ENCODE results near the gene PAK1.

DNA sequence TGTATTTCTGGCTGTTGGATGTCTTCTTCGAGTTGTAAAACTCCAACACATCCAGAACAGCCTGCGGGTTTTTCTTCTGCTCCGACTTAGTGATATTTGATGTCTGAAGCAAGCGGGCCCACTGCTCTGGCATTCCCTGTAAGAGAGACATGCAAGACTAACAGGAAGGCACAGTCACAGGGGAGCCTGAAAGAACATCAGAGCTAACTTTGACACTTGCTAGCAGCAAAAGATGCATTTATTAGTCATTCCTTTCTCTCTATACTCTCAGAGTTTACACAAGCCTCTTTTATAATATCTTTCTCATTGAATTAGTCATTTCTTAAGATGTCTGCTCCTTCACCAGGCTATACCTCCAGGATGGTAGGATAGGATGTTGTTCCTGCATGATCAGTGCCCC lies 94.6 kb downstream of the PAK1 start:
- TF ChIP-seq TAF1 (IDR thresholded peaks at IDR 0.05; ENCODE audit: low read depth), result no peak
- TF ChIP-seq, protein P1, sequence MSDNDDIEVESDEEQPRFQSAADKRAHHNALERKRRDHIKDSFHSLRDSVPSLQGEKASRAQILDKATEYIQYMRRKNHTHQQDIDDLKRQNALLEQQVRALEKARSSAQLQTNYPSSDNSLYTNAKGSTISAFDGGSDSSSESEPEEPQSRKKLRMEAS (IDR thresholded peaks at IDR 0.05), result no peak
- TF ChIP-seq, protein P2, sequence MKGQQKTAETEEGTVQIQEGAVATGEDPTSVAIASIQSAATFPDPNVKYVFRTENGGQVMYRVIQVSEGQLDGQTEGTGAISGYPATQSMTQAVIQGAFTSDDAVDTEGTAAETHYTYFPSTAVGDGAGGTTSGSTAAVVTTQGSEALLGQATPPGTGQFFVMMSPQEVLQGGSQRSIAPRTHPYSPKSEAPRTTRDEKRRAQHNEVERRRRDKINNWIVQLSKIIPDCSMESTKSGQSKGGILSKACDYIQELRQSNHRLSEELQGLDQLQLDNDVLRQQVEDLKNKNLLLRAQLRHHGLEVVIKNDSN (IDR thresholded peaks at IDR 0.05), result no peak
- TF ChIP-seq YY1 (IDR thresholded peaks at IDR 0.05; ENCODE audit: low read depth), result no peak
- no peak for TF ChIP-seq EGR1 (IDR thresholded peaks at IDR 0.05)
- TF ChIP-seq, protein P3, sequence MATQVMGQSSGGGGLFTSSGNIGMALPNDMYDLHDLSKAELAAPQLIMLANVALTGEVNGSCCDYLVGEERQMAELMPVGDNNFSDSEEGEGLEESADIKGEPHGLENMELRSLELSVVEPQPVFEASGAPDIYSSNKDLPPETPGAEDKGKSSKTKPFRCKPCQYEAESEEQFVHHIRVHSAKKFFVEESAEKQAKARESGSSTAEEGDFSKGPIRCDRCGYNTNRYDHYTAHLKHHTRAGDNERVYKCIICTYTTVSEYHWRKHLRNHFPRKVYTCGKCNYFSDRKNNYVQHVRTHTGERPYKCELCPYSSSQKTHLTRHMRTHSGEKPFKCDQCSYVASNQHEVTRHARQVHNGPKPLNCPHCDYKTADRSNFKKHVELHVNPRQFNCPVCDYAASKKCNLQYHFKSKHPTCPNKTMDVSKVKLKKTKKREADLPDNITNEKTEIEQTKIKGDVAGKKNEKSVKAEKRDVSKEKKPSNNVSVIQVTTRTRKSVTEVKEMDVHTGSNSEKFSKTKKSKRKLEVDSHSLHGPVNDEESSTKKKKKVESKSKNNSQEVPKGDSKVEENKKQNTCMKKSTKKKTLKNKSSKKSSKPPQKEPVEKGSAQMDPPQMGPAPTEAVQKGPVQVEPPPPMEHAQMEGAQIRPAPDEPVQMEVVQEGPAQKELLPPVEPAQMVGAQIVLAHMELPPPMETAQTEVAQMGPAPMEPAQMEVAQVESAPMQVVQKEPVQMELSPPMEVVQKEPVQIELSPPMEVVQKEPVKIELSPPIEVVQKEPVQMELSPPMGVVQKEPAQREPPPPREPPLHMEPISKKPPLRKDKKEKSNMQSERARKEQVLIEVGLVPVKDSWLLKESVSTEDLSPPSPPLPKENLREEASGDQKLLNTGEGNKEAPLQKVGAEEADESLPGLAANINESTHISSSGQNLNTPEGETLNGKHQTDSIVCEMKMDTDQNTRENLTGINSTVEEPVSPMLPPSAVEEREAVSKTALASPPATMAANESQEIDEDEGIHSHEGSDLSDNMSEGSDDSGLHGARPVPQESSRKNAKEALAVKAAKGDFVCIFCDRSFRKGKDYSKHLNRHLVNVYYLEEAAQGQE (IDR thresholded peaks at IDR 0.05; ENCODE audit: low read depth), result no peak
- no peak for TF ChIP-seq RAD21 (IDR thresholded peaks at IDR 0.05; ENCODE audit: low read depth)
- TF ChIP-seq EP300 (IDR thresholded peaks at IDR 0.05; ENCODE audit: borderline replicate concordance), result no peak
- TF ChIP-seq CEBPB (IDR thresholded peaks at IDR 0.05), result no peak
- TF ChIP-seq TCF12 (IDR thresholded peaks at IDR 0.05; ENCODE audit: low read depth), result no peak
- no peak for TF ChIP-seq CREB1 (IDR thresholded peaks at IDR 0.05; ENCODE audit: low read depth)
- no peak for TF ChIP-seq TEAD4 (IDR thresholded peaks at IDR 0.05)
- TF ChIP-seq FOXM1 (IDR thresholded peaks at IDR 0.05; ENCODE audit: borderline replicate concordance, low read depth), result no peak
- no peak for TF ChIP-seq NFIC (IDR thresholded peaks at IDR 0.05)
